ENCODE data around the gene NAT16. TPM values are rescaled to one million over a fixed set of nuclear protein-coding genes. Genes with fewer than 3 reads are reported as not detected.

The NAT16 gene
- total and polyA plus RNA-seq, 2 experiments from 2014 or later, result 0.21 to 0.31 TPM

- peak overlapping the region; percentile 60 for H3K4me3 Mint-ChIP-seq
- H3K27me3 Mint-ChIP-seq (ENCODE audit: insufficient read depth, low read depth, poor library complexity), result peaks cover 96% of the 10 kb centered on the region
- Histone ChIP-seq H3K27ac (ENCODE audit: low read depth) (no peak overlapping the region), H3K4me1 (ENCODE audit: insufficient read depth) (peaks cover 58% of the 10 kb centered on the region), H3K9me2 (ENCODE audit: insufficient read depth) (no peaks in the 10 kb centered on the region), H3K27me3 (ENCODE audit: insufficient read depth) (peaks cover 95% of the 10 kb centered on the region), H3K79me2 (replicated peaks; ENCODE audit: insufficient read depth) (no peaks in the 10 kb centered on the region), H4K20me1 (replicated peaks; ENCODE audit: insufficient read depth) (peaks cover 3% of the 10 kb centered on the region; the same call in 1 of the 2 replicates), H3F3A (replicated peaks; ENCODE audit: low read depth) (peaks cover 20% of the 10 kb centered on the region), H3K4me2 (peak overlapping the region; percentile 98), H3K4me3 (peak overlapping the region; percentile 76), H3K36me3 (ENCODE audit: insufficient read depth) (no peaks in the 10 kb centered on the region), H2AFZ (no peak overlapping the region)
- peaks cover 4% of the 10 kb centered on the region; the same call in 2 of the 3 replicates for H3K9me3 Mint-ChIP-seq
- no peak for TF ChIP-seq CTCF (conservative IDR thresholded peaks at IDR 0.05; ENCODE audit: low read depth in 2 of 2)
- TF ChIP-seq EZH2 (IDR thresholded peaks at IDR 0.05; ENCODE audit: low read depth, unreplicated experiment), result peak; percentile 77
- peaks cover 61% of the 10 kb centered on the region for H3K4me1 Mint-ChIP-seq
- H3K36me3 Mint-ChIP-seq (ENCODE audit: low read depth), result no peaks in the 10 kb centered on the region; the same call in 2 of the 3 replicates
- DNase-seq (ENCODE audit: low spot score), result no peak
- H3K27ac Mint-ChIP-seq, result no peak overlapping the region
- no peak for ATAC-seq
Observed at GRCh38 chr7:101170617-101171441, 9.3 kb downstream of the NAT16 start.

- peak overlapping the region; percentile 76 for H3K4me3 ChIP-seq
- H3K4me3 Mint-ChIP-seq, result peak overlapping the region; percentile 60
- no peak for TF ChIP-seq CREB1 (CRISPR knock-in tag; IDR thresholded peaks at IDR 0.05; ENCODE audit: low read depth)
- no peak for TF ChIP-seq JUNB (IDR thresholded peaks at IDR 0.05; ENCODE audit: unreplicated experiment)
- peak; percentile 89 to 91 for TF ChIP-seq CTCF (conservative IDR thresholded peaks at IDR 0.05; ENCODE audit: low read depth in 2 of 2)
- no peak for TF ChIP-seq REST (IDR thresholded peaks at IDR 0.05; ENCODE audit: unreplicated experiment)
- TF ChIP-seq ZNF114 (CRISPR knock-in tag; IDR thresholded peaks at IDR 0.05), result no peak
Observed at GRCh38 chr7:101169838-101170551, 10.1 kb downstream of the NAT16 start.

More at GRCh38 chr7:101169838-101170551, 10.1 kb downstream of the NAT16 start:
- no peaks in the 10 kb centered on the region; the same call in 2 of the 3 replicates for H3K36me3 Mint-ChIP-seq (ENCODE audit: low read depth)
- H3K9me3 Mint-ChIP-seq, result peaks cover 4% of the 10 kb centered on the region; the same call in 2 of the 3 replicates
- H3K79me2 ChIP-seq (replicated peaks; ENCODE audit: insufficient read depth), result no peaks in the 10 kb centered on the region
- DNase-seq (ENCODE audit: low spot score), result peak; percentile 83
- peaks cover 20% of the 10 kb centered on the region for H3F3A ChIP-seq (replicated peaks; ENCODE audit: low read depth)
- peaks cover 64% of the 10 kb centered on the region for H3K4me1 Mint-ChIP-seq
- no peaks in the 10 kb centered on the region for H3K36me3 ChIP-seq (ENCODE audit: insufficient read depth)
- peaks cover 94% of the 10 kb centered on the region for H3K27me3 ChIP-seq (ENCODE audit: insufficient read depth)
- peak; percentile 5 for ATAC-seq
- peaks cover 5% of the 10 kb centered on the region; the same call in 1 of the 2 replicates for H4K20me1 ChIP-seq (replicated peaks; ENCODE audit: insufficient read depth)
- H3K4me1 ChIP-seq (ENCODE audit: insufficient read depth), result peaks cover 61% of the 10 kb centered on the region
- peak overlapping the region; percentile 98 for H3K4me2 ChIP-seq
- H3K27ac Mint-ChIP-seq, result no peak overlapping the region
- peaks cover 96% of the 10 kb centered on the region for H3K27me3 Mint-ChIP-seq (ENCODE audit: insufficient read depth, low read depth, poor library complexity)
- no peaks in the 10 kb centered on the region for H3K9me2 ChIP-seq (ENCODE audit: insufficient read depth)
- H3K27ac ChIP-seq (ENCODE audit: low read depth), result no peak overlapping the region
- peak overlapping the region; percentile 52; the same call in 1 of the 2 replicates for H2AFZ ChIP-seq
